Liver (tissue), 9 donors: ENCODE results near the gene IMPA2. TPM values are rescaled to one million over a fixed set of nuclear protein-coding genes. Genes with fewer than 3 reads are reported as not detected.

ENCODE experiments used
- DNase-seq: peaks from one replicate; pipeline ENCODE4 v3.0.0-alpha.2; 2017; ENCODE audit warnings: low spot score
- H3K27ac ChIP-seq, 2 donors: one replicate each; pipeline ENCODE4 v1.7.0; 2013; ENCODE audit warnings: inconsistent platforms in 2 of 2, low read length in 2 of 2, control low read depth in 1 of 2, low read depth in 1 of 2, mild to moderate bottlenecking in 1 of 2
- H3K27me3 ChIP-seq, 4 donors: one replicate each; pipeline versions ENCODE4 v1.6.1 to v1.7.0; 2013; ENCODE audit warnings: low read length in 3 of 4, inconsistent platforms in 1 of 4, mild to moderate bottlenecking in 1 of 4, moderate library complexity in 1 of 4; ENCODE audit not compliant: control insufficient read depth in 4 of 4, insufficient read depth in 4 of 4
- H3K36me3 ChIP-seq, 4 donors: one replicate each; pipeline versions ENCODE4 v1.6.1 to v1.7.0; 2013; ENCODE audit warnings: low read length in 3 of 4, mild to moderate bottlenecking in 3 of 4, low read depth in 1 of 4, moderate library complexity in 1 of 4; ENCODE audit not compliant: control insufficient read depth in 4 of 4, insufficient read depth in 3 of 4
- H3K4me1 ChIP-seq, 4 donors: one replicate each; pipeline versions ENCODE4 v1.6.1 to v1.7.0; 2013; ENCODE audit warnings: low read length in 3 of 4, mild to moderate bottlenecking in 3 of 4, moderate library complexity in 1 of 4; ENCODE audit not compliant: control insufficient read depth in 4 of 4, insufficient read depth in 4 of 4
- H3K4me3 ChIP-seq, 3 donors: one replicate each; pipeline versions ENCODE4 v1.6.1 to v1.7.0; 2013; ENCODE audit warnings: low read length in 3 of 3, control low read depth in 1 of 3, low read depth in 1 of 3, mild to moderate bottlenecking in 1 of 3
- H3K9ac ChIP-seq, 2 donors: one replicate each; pipeline ENCODE4 v1.7.0; 2013; ENCODE audit warnings: low read length in 2 of 2, mild to moderate bottlenecking in 2 of 2, moderate library complexity in 2 of 2, control low read depth in 1 of 2, low read depth in 1 of 2
- H3K9me3 ChIP-seq, 4 donors: one replicate each; pipeline versions ENCODE4 v1.6.1 to v1.7.0; 2013; ENCODE audit warnings: low read length in 3 of 4; ENCODE audit not compliant: control insufficient read depth in 4 of 4
- CTCF ChIP-seq: fragments of 150-350 bp; IDR thresholded peaks from 2 replicates; pipeline ENCODE4 v1.5.1; 2017; ENCODE audit warnings: improper control_type of control experiment, low read depth, low read length; ENCODE audit not compliant: missing input control
- EGR1 ChIP-seq, 2 donors: IDR thresholded peaks; 2 replicates each; pipeline ENCODE4 v1.6.1; 2016 to 2018; ENCODE audit warnings: antibody characterized with exemption in 2 of 2, low read depth in 2 of 2
- FOXA1 ChIP-seq: IDR thresholded peaks from 2 replicates; pipeline ENCODE4 v1.6.1; 2016; ENCODE audit warnings: antibody characterized with exemption
- FOXA2 ChIP-seq: IDR thresholded peaks from 2 replicates; pipeline ENCODE4 v1.6.1; 2016; ENCODE audit warnings: antibody characterized with exemption
- GABPA ChIP-seq, 2 donors: IDR thresholded peaks in 1 of 2; conservative IDR thresholded peaks in 1 of 2; 2 replicates each; pipeline ENCODE4 v1.6.1; 2016; ENCODE audit warnings: antibody characterized with exemption in 2 of 2, mild to moderate bottlenecking in 1 of 2, moderate library complexity in 1 of 2
- HNF4A ChIP-seq, 2 donors: conservative IDR thresholded peaks; 2 replicates each; pipeline ENCODE4 v1.6.1; 2016; ENCODE audit warnings: antibody characterized with exemption in 2 of 2, mild to moderate bottlenecking in 2 of 2
- HNF4G ChIP-seq: IDR thresholded peaks from 2 replicates; pipeline ENCODE4 v1.6.1; 2016; ENCODE audit warnings: antibody characterized with exemption
- JUND ChIP-seq, 2 donors: IDR thresholded peaks; 2 replicates each; pipeline ENCODE4 v1.6.1; 2016; ENCODE audit warnings: antibody characterized with exemption in 2 of 2
- MAX ChIP-seq: IDR thresholded peaks from 2 replicates; pipeline ENCODE4 v1.6.1; 2016; ENCODE audit warnings: antibody characterized with exemption
- NR2F2 ChIP-seq: IDR thresholded peaks from 2 replicates; pipeline ENCODE4 v1.6.1; 2016; ENCODE audit warnings: antibody characterized with exemption
- RAD21 ChIP-seq, 2 donors: IDR thresholded peaks; 2 replicates each; pipeline ENCODE4 v1.6.1; 2016; ENCODE audit warnings: antibody characterized with exemption in 2 of 2, mild to moderate bottlenecking in 2 of 2
- RXRA ChIP-seq, 2 donors: IDR thresholded peaks; 2 replicates each; pipeline ENCODE4 v1.6.1; 2017 to 2018; ENCODE audit warnings: antibody characterized with exemption in 2 of 2, mild to moderate bottlenecking in 1 of 2
- SP1 ChIP-seq: IDR thresholded peaks from 2 replicates; pipeline ENCODE4 v1.6.1; 2018; ENCODE audit warnings: antibody characterized with exemption, mild to moderate bottlenecking
- TAF1 ChIP-seq: conservative IDR thresholded peaks from 2 replicates; pipeline ENCODE4 v1.6.1; 2016; ENCODE audit warnings: antibody characterized with exemption, mild to moderate bottlenecking
- YY1 ChIP-seq: IDR thresholded peaks from 2 replicates; pipeline ENCODE4 v1.6.1; 2016; ENCODE audit warnings: antibody characterized with exemption, mild to moderate bottlenecking
- WGBS: extraction: QIAGEN DNeasy Blood & Tissue Kit; methylation state at CpG from one replicate; pipeline ENCODE4 v1.1.7; 2013; 5-methylcytosine and 5-hydroxymethylcytosine counted together
- polyA plus RNA-seq, 2 donors: library from polyadenylated mRNA; stranded (reverse) in 1 of 2; unstranded in 1 of 2; fragments of 200-250 nt in 1 of 2; fragments of >200 nt in 1 of 2; fragmentation: Nextera tagmentation in 1 of 2; extraction: Ambion mirVana in 1 of 2; gene quantifications; one replicate each; pipeline versions ENCODE4 v1.2.1 to v1.2.3, GENCODE V29; 2013 to 2015
- total RNA-seq, 2 donors: library from RNA; depleted of rRNA; stranded (reverse); fragments of >200 nt; gene quantifications; one replicate each; pipeline ENCODE4 v1.2.3, GENCODE V29; 2014
- TF ChIP-seq, protein P1 (sequence below): IDR thresholded peaks from 2 replicates; pipeline ENCODE4 v1.6.1; 2016; ENCODE audit warnings: antibody characterized with exemption, mild to moderate bottlenecking
- TF ChIP-seq, protein P2 (sequence below): IDR thresholded peaks from 2 replicates; pipeline ENCODE4 v1.6.1; 2016; ENCODE audit warnings: antibody characterized with exemption
- TF ChIP-seq, protein P3 (sequence below): IDR thresholded peaks from 2 replicates; pipeline ENCODE4 v1.6.1; 2016; ENCODE audit warnings: antibody characterized with exemption
- donor health status: healthy.
- donor health status: healthy.
- donor health status: healthy.
- donor health status: healthy.
- donor health status: healthy.

IMPA2 gene
- total and polyA plus RNA-seq, 4 donors: 27.5 to 55.8 (median 48.2) TPM

- H3K9me3 ChIP-seq: no peaks in the 10 kb centered on the region
- WGBS: 70% methylated on average over 5 of the region's 5 CpGs
- H3K36me3 ChIP-seq: peaks cover 0 to 5% (median under 1%) of the 10 kb centered on the region in 4 donors
- DNase-seq: no peak
- peak overlapping the region; percentile 49 to 93 for H3K27ac ChIP-seq
- H3K9ac ChIP-seq: peak overlapping the region in 1 of 2 donors; percentile 58
- TF ChIP-seq RXRA (IDR thresholded peaks at IDR 0.05) (peak in 1 of 2 donors; percentile 24), HNF4A (conservative IDR thresholded peaks at IDR 0.05) (peak in 1 of 2 donors; percentile 32), FOXA2 (no peak)
- peaks cover 10 to 41% (median 27%) of the 10 kb centered on the region in 4 donors for H3K4me1 ChIP-seq
- no peaks in the 10 kb centered on the region for H3K27me3 ChIP-seq
- no peak overlapping the region for H3K4me3 ChIP-seq
These were observed 35.8 kb downstream of the IMPA2 start for GRCh38 chr18:12017081-12017480.

DNA sequence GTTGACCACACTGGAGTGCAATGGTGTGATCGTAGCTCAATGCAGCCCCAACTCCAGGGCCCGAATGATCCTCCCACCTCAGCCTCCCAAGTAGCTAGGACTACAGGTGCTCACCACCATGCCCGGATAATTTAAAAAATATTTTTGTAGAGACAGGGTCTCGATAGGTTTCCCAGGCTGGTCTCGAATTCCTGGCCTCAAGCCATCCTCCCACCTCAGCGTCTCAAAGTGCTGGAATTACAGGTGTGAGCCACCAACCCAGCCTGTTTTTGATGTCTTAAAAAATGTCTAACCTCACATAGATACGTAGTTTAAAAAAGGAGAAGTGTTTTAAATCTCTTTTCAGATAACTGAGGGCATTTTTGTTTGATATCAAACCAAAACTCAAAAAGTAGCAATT is 37.6 kb downstream of the IMPA2 start:
- no peak overlapping the region for H3K9ac ChIP-seq
- peaks cover 9 to 38% (median 27%) of the 10 kb centered on the region in 4 donors for H3K4me1 ChIP-seq
- H3K36me3 ChIP-seq: peaks cover 0 to 5% (median 3%) of the 10 kb centered on the region in 4 donors
- no peak overlapping the region for H3K27ac ChIP-seq
- no peak for DNase-seq
- no peak overlapping the region for H3K4me3 ChIP-seq
- WGBS: 97% methylated on average over 7 of the region's 7 CpGs
- H3K27me3 ChIP-seq: no peaks in the 10 kb centered on the region
- no peaks in the 10 kb centered on the region for H3K9me3 ChIP-seq
- TF ChIP-seq FOXA1 (no peak), SP1 (no peak), NR2F2 (no peak), HNF4A (conservative IDR thresholded peaks at IDR 0.05) (no peak), JUND (IDR thresholded peaks at IDR 0.05) (no peak), TAF1 (no peak), EGR1 (IDR thresholded peaks at IDR 0.05; ENCODE audit: low read depth in 2 of 2) (no peak), RAD21 (IDR thresholded peaks at IDR 0.05) (no peak), RXRA (IDR thresholded peaks at IDR 0.05) (no peak), YY1 (no peak), FOXA2 (no peak), HNF4G (no peak), MAX (no peak), GABPA (IDR thresholded peaks at IDR 0.05 in 1 of 2, conservative IDR thresholded peaks at IDR 0.05 in 1 of 2) (no peak), CTCF (no peak)
- TF ChIP-seq, protein P1, sequence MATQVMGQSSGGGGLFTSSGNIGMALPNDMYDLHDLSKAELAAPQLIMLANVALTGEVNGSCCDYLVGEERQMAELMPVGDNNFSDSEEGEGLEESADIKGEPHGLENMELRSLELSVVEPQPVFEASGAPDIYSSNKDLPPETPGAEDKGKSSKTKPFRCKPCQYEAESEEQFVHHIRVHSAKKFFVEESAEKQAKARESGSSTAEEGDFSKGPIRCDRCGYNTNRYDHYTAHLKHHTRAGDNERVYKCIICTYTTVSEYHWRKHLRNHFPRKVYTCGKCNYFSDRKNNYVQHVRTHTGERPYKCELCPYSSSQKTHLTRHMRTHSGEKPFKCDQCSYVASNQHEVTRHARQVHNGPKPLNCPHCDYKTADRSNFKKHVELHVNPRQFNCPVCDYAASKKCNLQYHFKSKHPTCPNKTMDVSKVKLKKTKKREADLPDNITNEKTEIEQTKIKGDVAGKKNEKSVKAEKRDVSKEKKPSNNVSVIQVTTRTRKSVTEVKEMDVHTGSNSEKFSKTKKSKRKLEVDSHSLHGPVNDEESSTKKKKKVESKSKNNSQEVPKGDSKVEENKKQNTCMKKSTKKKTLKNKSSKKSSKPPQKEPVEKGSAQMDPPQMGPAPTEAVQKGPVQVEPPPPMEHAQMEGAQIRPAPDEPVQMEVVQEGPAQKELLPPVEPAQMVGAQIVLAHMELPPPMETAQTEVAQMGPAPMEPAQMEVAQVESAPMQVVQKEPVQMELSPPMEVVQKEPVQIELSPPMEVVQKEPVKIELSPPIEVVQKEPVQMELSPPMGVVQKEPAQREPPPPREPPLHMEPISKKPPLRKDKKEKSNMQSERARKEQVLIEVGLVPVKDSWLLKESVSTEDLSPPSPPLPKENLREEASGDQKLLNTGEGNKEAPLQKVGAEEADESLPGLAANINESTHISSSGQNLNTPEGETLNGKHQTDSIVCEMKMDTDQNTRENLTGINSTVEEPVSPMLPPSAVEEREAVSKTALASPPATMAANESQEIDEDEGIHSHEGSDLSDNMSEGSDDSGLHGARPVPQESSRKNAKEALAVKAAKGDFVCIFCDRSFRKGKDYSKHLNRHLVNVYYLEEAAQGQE: no peak
- TF ChIP-seq, protein P2, sequence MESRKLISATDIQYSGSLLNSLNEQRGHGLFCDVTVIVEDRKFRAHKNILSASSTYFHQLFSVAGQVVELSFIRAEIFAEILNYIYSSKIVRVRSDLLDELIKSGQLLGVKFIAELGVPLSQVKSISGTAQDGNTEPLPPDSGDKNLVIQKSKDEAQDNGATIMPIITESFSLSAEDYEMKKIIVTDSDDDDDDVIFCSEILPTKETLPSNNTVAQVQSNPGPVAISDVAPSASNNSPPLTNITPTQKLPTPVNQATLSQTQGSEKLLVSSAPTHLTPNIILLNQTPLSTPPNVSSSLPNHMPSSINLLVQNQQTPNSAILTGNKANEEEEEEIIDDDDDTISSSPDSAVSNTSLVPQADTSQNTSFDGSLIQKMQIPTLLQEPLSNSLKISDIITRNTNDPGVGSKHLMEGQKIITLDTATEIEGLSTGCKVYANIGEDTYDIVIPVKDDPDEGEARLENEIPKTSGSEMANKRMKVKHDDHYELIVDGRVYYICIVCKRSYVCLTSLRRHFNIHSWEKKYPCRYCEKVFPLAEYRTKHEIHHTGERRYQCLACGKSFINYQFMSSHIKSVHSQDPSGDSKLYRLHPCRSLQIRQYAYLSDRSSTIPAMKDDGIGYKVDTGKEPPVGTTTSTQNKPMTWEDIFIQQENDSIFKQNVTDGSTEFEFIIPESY: no peak
- TF ChIP-seq, protein P3, sequence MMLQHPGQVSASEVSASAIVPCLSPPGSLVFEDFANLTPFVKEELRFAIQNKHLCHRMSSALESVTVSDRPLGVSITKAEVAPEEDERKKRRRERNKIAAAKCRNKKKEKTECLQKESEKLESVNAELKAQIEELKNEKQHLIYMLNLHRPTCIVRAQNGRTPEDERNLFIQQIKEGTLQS: no peak
